Ascending aorta (tissue), 2 donors: ENCODE data around the gene GHDC. TPM values are rescaled to one million over a fixed set of nuclear protein-coding genes. Genes with fewer than 3 reads are reported as not detected.
"Not testable (repeated sequence)": the region's sequence is repeated elsewhere in the genome, so short reads cannot be mapped to it uniquely, and the experiment has no call there.

Source experiments
- DNase-seq, 2 donors: peaks; one replicate each; pipeline ENCODE4 v3.0.0-alpha.2; 2019; ENCODE audit warnings: low spot score in 2 of 2
- H3K27ac ChIP-seq, 2 donors: fragments of 200-600 bp; sonication (generic); one replicate each; pipeline ENCODE4 v1.5.1; 2016 to 2017; ENCODE audit warnings: mild to moderate bottlenecking in 1 of 2
- H3K27me3 ChIP-seq: fragments of 200-600 bp; sonication (generic); one replicate; pipeline ENCODE4 v1.5.1; 2017
- H3K36me3 ChIP-seq, 2 donors: fragments of 200-600 bp; sonication (generic); one replicate each; pipeline ENCODE4 v1.5.1; 2016
- H3K4me1 ChIP-seq, 2 donors: fragments of 200-600 bp; sonication (generic); one replicate each; pipeline ENCODE4 v1.5.1; 2016 to 2017; ENCODE audit warnings: mild to moderate bottlenecking in 1 of 2
- H3K4me3 ChIP-seq, 2 donors: fragments of 200-600 bp; sonication (generic); one replicate each; pipeline ENCODE4 v1.5.1; 2016 to 2017; ENCODE audit warnings: mild to moderate bottlenecking in 1 of 2
- H3K9me3 ChIP-seq, 2 donors: fragments of 200-600 bp; sonication (generic); one replicate each; pipeline ENCODE4 v1.5.1; 2016
- intact Hi-C: fragments of 100-400 bp; cut with DNase I; formaldehyde crosslinking; loops from one replicate; pipeline ENCODE4 v1.15.1; 2023
- total RNA-seq: library from RNA; depleted of rRNA; stranded (reverse); fragments of >200 nt; gene quantifications from one replicate; pipeline ENCODE4 v1.1.0, GENCODE V29; 2016
- TF ChIP-seq, protein P1 (sequence below), 3 experiments: fragments of 200-600 bp in 2 of 3; fragments of 450-650 bp in 1 of 3; sonication (generic) in 2 of 3; IDR thresholded peaks; one replicate each; pipeline ENCODE4 v1.5.1; 2016 to 2019; ENCODE audit warnings: antibody characterized with exemption in 3 of 3, mild to moderate bottlenecking in 1 of 3, moderate library complexity in 1 of 3

GHDC gene
- total RNA-seq, 1 donor from 2014 or later = 94.3 TPM

DNA sequence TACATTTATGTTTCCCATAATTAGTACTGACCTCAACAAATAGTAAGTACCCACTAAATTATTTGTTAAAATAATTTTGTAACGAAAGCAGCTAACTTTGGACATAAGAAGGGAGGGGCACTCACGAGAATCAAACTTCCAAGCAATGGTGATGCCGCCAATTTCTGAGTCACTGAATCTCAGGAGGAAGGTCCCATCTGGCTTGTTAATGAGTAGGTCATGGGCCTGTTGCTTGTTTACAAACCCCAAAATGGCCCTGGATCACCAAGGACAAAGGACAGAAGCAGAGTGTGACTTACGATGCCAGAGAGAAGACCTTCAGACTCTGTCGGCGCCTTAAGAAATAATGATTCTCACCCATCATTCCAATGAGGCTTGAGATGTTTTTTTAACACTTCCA lies 15.8 kb upstream of the GHDC start:
- no peaks in the 10 kb centered on the region for H3K4me1 ChIP-seq
- H3K9me3 ChIP-seq = no peaks in the 10 kb centered on the region
- no peak overlapping the region for H3K4me3 ChIP-seq
- peaks cover 67 to 85% of the 10 kb centered on the region in 2 donors for H3K36me3 ChIP-seq
- no peak for DNase-seq
- intact Hi-C loops = no loop called here
- H3K27me3 ChIP-seq = no peaks in the 10 kb centered on the region
- TF ChIP-seq, protein P1, sequence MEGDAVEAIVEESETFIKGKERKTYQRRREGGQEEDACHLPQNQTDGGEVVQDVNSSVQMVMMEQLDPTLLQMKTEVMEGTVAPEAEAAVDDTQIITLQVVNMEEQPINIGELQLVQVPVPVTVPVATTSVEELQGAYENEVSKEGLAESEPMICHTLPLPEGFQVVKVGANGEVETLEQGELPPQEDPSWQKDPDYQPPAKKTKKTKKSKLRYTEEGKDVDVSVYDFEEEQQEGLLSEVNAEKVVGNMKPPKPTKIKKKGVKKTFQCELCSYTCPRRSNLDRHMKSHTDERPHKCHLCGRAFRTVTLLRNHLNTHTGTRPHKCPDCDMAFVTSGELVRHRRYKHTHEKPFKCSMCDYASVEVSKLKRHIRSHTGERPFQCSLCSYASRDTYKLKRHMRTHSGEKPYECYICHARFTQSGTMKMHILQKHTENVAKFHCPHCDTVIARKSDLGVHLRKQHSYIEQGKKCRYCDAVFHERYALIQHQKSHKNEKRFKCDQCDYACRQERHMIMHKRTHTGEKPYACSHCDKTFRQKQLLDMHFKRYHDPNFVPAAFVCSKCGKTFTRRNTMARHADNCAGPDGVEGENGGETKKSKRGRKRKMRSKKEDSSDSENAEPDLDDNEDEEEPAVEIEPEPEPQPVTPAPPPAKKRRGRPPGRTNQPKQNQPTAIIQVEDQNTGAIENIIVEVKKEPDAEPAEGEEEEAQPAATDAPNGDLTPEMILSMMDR (IDR thresholded peaks at IDR 0.05) = no peak
- no peak overlapping the region for H3K27ac ChIP-seq

DNA sequence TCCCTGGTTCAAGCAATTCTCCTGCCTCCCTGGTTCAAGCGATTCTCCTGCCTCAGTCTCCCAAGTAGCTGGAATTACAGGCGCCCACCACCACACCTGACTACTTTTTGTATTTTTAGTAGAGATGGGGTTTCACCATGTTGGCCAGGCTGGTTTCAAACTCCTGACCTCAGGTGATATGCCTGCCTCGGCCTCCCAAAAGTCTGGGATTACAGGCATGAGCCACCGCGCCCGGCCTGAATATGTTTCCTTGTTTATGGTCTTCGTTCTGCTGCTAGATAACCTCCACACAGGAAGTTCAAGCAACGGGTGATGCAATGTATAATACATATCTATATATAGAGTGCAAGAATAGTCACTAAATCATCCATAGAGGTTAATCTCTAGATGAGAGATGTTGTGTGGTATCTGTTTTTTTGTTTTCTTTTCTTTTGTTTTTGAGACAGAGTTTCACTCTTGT lies 11.9 kb upstream of the GHDC start:
- intact Hi-C loops, H3K27me3 ChIP-seq, H3K4me3 ChIP-seq, H3K4me1 ChIP-seq, H3K27ac ChIP-seq, DNase-seq, H3K9me3 ChIP-seq: not testable (repeated sequence)
- H3K36me3 ChIP-seq = peaks cover 62 to 91% of the 10 kb centered on the region in 2 donors

DNA sequence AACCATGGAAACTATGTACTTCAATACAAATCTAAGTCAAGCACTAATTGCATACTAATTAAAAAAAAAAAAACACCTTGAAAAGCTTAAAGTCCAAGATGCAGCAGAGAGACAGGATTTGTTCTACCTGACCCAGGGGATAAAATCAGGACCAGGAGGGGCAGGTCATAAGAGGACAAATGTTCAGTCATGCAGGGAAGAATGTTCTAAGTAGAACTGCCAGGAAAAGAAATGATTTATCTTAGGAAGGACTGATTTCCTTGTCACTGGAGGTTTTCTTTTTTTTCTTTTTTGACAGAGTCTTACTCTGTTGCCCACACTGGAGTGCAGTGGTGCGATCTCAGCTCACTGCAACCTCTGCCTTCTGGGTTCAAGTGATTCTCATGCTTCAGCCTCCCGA lies 9.1 kb upstream of the GHDC start:
- Histone ChIP-seq H3K27me3 (no peaks in the 10 kb centered on the region), H3K4me1 (no peaks in the 10 kb centered on the region), H3K4me3 (no peak overlapping the region), H3K36me3 (peaks cover 43 to 63% of the 10 kb centered on the region in 2 donors), H3K9me3 (no peaks in the 10 kb centered on the region), H3K27ac (no peak overlapping the region)
- no peak for DNase-seq
- TF ChIP-seq, protein P1 (IDR thresholded peaks at IDR 0.05) = no peak
- intact Hi-C loops = no loop called here

DNA sequence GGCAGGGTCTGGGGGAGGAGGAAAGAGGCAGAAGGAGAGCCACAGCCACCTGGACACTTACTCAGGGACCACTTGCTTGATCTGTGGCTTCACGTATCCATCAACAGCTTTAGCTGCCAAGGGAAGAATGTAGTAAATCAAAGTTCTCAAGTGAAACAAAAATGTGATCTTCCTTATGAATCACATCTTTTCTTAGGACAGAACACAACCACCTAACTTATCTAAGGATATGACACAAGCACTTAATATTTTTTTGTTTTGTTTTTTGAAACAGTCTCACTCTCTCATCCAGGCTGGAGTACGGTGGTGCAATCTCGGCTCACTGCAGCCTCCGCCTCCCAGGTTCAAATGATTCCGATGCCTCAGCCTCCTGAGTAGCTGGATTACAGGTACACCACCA lies 8.4 kb upstream of the GHDC start:
- Histone ChIP-seq H3K27ac (no peak overlapping the region), H3K36me3 (peaks cover 36 to 58% of the 10 kb centered on the region in 2 donors)
- intact Hi-C loops = no loop called here

DNA sequence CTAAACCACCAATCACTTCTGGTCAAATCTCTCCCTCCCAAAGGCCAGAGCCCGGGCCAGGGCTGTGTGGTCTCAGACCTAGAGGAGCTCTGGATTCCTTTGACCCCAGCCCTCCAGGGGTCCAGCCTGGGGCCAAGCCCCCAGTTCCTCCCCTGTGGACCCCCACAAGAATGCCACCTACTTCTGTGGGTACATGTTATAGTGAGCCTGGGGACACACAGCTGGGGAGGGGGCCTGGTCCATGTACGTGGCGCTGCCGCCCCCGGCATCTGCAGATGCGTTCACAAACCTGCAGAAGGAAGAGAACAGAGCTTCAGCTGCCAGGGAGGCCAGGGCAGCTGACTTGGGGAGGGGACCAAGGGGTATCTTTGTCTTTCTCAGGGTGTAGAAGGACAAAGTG lies 7.9 kb upstream of the GHDC start:
- intact Hi-C loops = no loop called here
- DNase-seq = no peak
- Histone ChIP-seq H3K4me1 (no peaks in the 10 kb centered on the region), H3K36me3 (peaks cover 31 to 56% of the 10 kb centered on the region in 2 donors), H3K27me3 (no peaks in the 10 kb centered on the region), H3K9me3 (no peaks in the 10 kb centered on the region), H3K4me3 (no peak overlapping the region), H3K27ac (no peak overlapping the region)
- TF ChIP-seq, protein P1 (IDR thresholded peaks at IDR 0.05) = no peak

More for the DNA sequence above, 8.4 kb upstream of the GHDC start:
- no peak for DNase-seq
- Histone ChIP-seq H3K4me3 (no peak overlapping the region), H3K9me3 (no peaks in the 10 kb centered on the region), H3K4me1 (no peaks in the 10 kb centered on the region), H3K27me3 (no peaks in the 10 kb centered on the region)
- TF ChIP-seq, protein P1 (IDR thresholded peaks at IDR 0.05) = no peak

DNA sequence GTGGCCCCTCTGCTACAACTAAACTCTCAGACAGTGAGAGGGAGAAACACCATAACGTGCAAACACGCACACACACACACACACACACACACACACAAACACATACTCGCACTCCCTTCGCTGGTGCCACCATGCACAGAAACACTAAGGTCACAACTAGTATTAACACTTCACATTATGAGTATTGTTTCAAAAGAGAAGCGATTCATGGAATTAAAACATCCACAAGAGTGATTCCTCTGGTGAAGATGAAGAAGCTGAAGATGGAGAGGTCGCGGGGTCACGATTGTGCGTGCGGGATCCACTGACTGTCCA lies 7.1 kb upstream of the GHDC start:
- TF ChIP-seq, protein P1 (IDR thresholded peaks at IDR 0.05) = no peak
- Histone ChIP-seq H3K4me3 (no peak overlapping the region), H3K27ac (no peak overlapping the region), H3K36me3 (peaks cover 26 to 48% of the 10 kb centered on the region in 2 donors), H3K9me3 (no peaks in the 10 kb centered on the region), H3K27me3 (no peaks in the 10 kb centered on the region), H3K4me1 (no peaks in the 10 kb centered on the region)
- no peak for DNase-seq
- intact Hi-C loops = no loop called here
